Parietal lobe (tissue), 1 donor: ENCODE measurements around the gene PRKAB2. TPM values are rescaled to one million over a fixed set of nuclear protein-coding genes. Genes with fewer than 3 reads are reported as not detected.

Source experiments
- total RNA-seq: library from RNA; depleted of rRNA; stranded (reverse); fragments of >200 nt; gene quantifications from one replicate; pipeline ENCODE4 v1.2.3, GENCODE V29; 2014

The PRKAB2 gene, protein sequence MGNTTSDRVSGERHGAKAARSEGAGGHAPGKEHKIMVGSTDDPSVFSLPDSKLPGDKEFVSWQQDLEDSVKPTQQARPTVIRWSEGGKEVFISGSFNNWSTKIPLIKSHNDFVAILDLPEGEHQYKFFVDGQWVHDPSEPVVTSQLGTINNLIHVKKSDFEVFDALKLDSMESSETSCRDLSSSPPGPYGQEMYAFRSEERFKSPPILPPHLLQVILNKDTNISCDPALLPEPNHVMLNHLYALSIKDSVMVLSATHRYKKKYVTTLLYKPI
- total RNA-seq: 48.5 TPM

DNA sequence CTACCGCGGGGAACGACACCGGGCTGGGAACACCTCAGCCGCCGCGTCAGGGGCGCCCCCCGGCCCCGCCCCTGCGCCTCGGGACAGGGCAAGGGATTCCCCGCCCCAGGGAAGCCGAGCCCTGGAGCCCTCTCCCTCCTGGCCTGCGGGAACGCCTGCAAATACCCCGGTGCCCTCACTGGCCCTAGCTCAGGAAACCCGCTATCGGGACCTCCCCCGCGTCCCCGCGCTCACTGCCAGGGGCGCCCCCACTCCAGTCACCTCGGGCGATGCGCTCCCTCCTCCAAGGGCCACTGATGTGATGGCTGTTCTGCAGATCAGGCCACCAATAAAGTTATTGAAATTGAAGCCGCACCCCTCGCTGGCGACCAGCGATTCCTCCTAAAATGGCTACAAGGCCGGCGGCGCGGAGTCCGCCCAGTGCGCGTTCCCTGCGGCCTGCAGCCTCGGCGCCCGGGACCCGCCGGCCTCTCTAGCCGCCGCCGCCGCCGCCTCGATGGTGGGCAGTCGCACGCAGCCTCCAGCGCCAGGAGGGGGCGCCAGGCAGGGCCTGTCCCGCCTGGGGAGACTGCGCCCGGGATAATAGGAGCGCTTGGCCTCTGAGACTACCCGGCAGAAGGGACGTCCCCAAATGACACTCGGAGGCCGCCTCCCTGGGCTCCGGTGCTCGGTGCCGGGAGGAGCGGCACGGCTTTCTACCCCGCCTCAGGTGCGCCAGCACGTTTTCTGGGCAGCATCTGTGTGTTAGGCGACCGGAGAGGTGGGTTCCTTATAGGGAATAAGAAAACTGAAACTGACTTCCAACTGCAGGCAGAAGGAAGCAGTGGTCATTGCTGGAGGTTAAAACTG lies at the start of gene PRKAB2:
Gene PRKAB2 (minus strand): TSS at position 303 of the 849 bp plus-strand sequence. CDS start 326 bp downstream, outside the sequence.

Other genes starting within 250 kb of the PRKAB2 start
- 46.3 TPM for gene NBPF12, start 234.1 kb downstream of the PRKAB2 start, total RNA-seq
- gene FMO5, start 52.9 kb upstream of the PRKAB2 start, total RNA-seq: 0.63 TPM
- 12.5 TPM for gene CHD1L, start 70.2 kb upstream of the PRKAB2 start, total RNA-seq